ENCODE measurements around the gene ARID5B.

Gene ARID5B

DNA sequence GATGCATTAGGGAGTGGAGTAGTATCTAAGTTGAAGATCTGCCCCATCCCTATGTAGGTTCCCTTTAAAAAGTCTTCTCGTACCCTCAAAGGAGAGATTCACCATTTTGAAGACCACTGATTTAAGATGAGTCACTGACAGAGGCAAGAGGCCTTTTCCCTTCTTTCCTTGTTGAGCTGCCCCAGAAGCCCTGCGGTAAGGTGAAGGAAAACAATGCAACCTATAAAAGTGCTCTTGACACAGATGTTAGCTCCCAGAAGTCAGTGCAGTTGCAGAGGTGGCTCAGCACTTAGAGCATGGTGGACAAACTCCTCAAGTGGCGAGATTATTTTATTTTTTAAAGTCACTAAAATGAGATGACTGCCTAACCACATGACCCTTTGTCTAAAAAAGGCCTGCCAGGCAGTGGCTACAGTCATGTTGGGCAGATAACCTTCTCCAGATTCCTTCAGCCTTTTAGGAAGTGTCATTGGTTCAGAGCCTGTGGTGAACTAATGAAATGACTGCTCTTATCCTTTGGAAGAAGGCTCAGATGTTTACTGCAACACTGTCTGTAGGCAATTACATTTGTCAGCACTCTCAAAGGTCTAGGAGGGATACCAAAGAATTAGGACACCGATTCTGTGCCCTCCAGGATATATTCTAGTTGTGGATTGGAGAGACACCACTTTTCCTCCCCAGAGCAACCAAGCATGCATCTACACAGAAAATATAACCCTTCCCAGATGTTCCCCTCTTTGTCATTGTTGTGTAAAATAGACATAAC lies 88.7 kb downstream of the ARID5B start:
- DNase-seq (ENCODE audit: low spot score), result no peak

- DNase-seq (ENCODE audit: low spot score), result no peak
These were observed 89.2 kb downstream of the ARID5B start for GRCh38 chr10:61990761-61991135.

DNA sequence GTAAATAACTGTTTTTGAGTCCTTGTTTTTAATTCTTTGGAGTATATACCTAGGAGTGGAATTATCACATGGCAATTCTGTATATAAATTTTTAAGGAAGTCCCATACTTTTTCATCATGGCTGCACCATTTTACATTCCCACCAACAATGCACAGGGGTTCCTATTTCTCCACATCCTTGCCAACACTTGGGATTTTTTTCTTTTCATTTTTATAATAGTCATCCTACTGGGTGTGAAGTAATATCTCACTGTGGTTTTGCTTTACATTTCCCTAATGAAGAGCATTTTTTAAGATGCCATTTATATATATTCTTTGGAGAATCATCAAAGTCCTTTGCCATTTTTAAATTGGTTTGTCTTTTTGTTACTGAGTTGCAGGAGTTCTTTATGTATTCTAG lies 89.7 kb downstream of the ARID5B start:
- no peak for DNase-seq (ENCODE audit: low spot score)

DNA sequence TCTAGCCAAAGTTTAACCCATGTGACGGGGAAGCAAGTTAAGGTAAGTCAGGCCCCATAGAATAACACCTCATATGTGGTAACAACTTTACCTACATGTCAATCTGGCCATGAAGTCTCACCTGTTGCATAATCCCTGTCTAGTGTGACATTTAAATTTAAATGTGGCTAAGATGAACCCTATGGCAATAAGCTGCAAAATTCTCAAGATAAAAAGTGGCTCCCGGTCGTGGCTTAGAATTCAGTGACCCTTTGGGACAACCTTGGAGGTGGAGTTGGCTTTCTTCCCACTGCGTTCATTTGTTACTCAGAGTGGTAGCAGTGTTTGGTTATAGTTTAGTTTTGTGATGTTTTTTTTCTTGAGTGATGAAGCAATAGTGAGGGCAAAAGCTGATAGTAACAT lies 90.6 kb downstream of the ARID5B start:
- DNase-seq (ENCODE audit: low spot score), result no peak

DNA sequence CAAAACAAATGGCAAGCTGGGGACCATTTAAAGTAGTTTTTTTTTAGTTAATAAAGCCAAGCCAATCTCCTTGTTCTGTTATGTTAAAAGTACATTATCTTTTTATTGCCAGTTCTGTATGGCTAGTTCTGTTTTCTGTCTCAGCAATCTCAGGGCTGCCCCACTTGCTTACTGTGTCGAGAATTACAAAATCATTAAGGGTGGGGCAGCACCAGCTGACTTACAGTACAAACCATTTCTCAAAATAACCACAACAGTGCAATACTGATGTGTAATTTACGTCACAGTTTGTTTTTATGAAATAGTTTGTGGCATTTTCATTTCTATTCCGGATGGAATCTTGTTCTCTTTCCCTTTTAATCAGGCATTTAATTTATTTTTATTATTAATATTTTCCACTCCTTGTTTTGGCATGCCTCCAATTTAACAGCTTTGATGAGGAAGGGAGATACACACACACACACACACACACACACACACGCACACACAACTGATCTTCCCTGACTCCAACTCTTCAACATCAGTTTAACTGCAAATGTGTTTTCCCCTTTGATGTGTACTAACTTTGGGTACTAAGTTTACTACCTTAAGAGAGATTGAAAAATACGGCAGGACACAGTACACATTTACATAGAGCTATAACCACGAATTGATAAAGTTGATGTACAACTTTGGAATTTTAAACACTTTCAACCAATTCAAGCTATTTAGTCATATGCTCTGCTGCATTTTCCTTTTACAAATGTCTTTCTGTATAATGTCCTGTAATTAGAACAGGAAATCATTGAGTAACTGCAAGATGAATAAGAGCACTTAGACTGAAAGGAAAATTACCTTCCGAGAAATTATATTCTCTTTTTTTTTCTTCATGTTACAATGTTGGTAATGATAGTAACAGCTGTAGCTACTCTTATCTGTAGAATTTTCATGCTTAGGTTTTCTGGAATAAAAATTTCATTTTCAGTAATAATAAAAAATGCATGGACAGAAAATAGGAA lies 91.5 kb downstream of the ARID5B start:
- no peak for DNase-seq (ENCODE audit: low spot score)

DNA sequence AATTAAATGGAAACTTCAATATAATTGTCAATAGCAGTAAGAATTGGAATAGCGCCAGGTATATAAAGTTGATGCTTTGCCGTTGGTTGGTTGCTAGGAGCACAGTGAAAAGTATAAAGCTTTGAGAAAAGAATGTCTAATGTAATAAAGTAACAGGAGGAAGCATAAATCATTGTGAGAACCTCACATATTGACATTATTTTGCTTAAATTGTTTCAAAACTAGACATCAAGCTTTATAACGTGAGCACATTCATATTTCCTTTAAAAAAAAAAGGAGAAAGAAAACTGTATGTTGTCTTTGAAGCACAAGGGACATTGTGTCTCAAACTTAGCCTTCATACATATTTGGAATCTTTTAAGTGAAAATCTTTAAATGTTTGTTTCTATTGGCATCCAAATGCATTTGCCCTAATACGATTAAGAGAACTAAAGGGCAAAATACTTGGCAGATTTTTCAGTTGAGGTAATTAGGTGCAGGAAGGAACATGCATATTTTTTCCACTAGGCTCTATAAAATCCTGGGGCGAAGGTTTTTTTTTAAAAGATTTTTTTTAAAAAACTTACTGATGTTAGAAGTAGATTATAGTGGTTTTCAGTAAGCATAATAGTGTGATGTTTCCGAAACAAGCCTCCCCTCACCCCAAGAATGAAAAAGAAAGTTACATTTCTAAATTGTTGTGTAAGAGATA lies 92.4 kb downstream of the ARID5B start:
- DNase-seq (ENCODE audit: low spot score), result no peak

- no peak for DNase-seq (ENCODE audit: low spot score)
These were observed 93.1 kb downstream of the ARID5B start for GRCh38 chr10:61994405-61995219.

- no peak for DNase-seq (ENCODE audit: low spot score)
These were observed 93.7 kb downstream of the ARID5B start for GRCh38 chr10:61995220-61995503.

DNA sequence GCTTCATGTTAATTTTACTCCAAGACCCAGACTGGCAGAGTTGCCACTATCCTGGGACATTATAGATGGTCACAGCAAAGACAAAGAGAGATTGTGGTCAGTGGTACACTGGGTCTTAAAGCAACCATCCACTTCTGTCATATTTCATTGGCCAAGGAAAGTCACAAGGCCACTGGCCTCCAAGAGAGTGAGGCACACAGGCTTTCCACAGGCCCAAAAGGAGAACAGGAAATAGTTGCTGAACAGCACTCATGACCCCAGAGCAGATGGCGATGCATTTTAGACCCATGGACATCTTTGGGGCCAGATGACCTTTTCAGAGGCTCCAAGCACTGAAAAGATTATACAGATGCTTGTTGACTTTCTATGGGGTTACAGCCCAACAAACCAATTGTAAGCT lies 97.4 kb downstream of the ARID5B start:
- no peak for DNase-seq (ENCODE audit: low spot score)

GRCh38 chr10:62000037-62000603 lies 98.6 kb downstream of the ARID5B start:
- no peak for DNase-seq (ENCODE audit: low spot score)

- DNase-seq (ENCODE audit: low spot score), result no peak
These were observed 99.2 kb downstream of the ARID5B start for GRCh38 chr10:62000726-62001125.

DNA sequence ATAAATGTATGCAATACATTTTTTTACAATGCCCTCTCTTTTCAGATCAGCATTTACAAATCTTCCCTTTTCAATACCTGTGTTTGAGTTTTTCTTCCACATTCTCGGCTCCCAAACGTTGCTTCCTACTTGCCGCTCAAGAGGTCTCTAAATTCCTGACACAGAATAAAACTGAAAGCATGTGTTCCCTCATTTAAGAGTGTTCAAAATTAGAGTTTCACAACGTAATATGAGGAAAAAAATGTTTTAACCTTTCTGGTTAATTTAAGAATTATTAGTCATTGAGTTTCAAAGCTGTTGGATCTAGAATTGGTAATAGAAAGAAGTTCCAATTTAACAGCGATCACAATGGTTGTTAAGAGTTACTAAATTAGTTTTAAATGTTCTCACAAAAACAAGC lies 100.4 kb downstream of the ARID5B start:
- no peak for DNase-seq (ENCODE audit: low spot score)

DNA sequence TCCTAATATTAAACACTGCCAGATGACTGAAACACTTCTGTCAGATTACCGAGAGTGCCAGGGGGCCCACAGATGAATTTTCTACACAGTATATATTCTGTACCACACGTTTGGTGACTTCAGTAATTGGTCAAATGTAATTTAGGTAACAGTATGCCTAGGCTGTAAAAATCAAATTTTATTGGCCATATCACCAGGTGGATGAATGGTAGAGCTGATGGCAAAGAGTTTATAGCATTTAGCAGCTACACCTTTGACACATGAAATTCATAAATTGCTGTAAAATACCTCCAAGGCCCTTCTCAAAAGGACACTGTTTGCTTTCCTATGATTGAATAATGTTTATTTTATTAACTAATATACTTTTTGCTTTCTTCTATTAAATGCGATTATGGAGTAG lies 101.3 kb downstream of the ARID5B start:
- DNase-seq (ENCODE audit: low spot score), result no peak

DNA sequence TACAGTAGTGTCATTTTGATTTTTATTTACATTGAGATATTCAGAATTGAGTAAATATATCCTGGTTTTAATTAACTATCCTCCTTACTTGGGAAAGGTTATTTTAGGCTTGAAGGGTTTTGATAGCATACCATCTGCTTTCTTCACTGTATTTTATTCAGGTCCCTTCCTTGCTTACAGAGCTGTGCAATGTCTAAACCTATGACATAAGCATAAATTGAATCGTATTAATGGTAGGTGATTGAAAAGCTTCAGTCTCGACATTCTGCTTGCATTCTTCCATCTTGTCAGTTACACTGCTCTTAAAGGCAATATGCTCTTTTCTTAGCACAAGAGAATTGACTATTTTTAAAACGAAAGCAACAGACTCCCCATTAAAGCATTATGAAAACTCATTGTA lies 102.5 kb downstream of the ARID5B start:
- no peak for DNase-seq (ENCODE audit: low spot score)

DNA sequence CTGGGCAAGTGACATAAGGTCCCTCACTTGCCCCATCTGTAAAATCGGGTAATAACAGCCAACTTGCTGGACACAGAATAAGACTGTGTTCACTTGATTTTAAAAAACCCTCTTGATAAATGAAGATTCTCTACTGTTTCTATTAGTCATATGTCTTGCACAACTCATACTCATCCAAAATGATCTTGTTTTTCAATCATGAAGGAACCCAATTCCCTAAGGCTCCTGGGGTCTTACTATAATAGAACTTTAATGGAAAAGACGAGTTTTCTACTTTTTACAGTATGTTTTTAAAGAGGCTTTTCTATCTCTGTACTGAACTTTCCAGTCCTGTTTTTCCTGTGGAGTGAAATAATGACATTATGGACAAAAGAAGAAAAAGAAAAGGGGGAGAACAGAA lies 103.8 kb downstream of the ARID5B start:
- no peak for DNase-seq (ENCODE audit: low spot score)

DNA sequence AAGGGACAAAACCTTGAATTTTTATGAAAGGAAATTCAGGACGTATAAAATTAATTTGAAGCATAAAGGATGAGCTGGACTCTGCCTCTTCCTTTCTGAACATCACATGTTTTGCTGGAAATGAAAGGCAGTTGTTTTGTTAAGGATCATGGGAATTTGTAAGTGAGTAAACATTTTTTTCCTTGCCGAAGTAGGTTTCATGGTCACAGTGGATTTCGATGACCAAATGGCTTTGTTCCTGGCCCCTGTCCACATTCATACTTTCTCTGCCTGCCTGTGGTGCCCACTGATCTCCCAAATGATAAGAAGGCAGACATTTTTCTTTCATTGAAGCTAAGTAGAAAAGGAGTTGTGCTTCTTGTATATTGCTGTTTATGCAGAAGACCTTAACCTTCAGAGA lies 104.2 kb downstream of the ARID5B start:
- no peak for DNase-seq (ENCODE audit: low spot score)

DNA sequence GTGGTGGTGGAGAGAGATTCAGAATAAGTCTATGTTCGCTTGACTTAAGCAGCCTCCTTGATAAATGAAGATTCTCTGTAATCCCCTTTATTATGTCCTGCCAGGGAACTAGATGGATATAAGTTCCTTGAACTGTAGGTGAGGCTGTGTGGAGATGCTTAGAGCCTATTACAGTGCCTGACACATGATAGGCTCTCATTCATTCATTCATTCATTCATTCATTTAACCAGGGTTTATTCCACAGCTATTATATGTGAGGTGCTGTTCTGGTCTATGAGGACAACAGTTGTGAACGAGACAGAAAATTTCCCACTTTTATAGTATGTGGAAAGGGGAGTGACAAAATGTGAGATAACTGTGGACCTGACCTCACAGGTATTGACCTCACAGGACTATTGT lies 105.6 kb downstream of the ARID5B start:
- no peak for DNase-seq (ENCODE audit: low spot score)

DNA sequence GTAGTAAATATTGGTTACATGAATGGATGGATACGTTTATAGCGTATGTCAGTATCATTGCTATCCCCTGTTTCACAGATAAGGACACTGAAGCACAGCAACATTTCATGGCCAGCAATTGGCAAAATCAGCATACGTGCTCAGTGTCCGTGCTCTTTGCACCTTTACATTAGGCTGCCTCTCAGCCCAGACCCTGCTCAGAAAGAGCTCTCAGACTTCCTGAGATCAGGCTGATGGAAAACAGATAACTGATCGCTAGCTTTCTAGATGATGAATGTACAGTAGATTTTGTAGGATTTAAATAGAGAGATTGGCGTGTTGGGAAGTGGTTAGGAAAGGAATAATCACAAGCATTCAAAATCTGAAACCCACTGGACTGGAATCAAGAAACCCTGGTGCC lies 106.7 kb downstream of the ARID5B start:
- no peak for DNase-seq (ENCODE audit: low spot score)

GRCh38 chr10:62008946-62009345 lies 107.4 kb downstream of the ARID5B start:
- no peak for DNase-seq (ENCODE audit: low spot score)

- DNase-seq (ENCODE audit: low spot score), result no peak
These were observed 108.9 kb downstream of the ARID5B start for GRCh38 chr10:62010366-62010765.

GRCh38 chr10:62011558-62011957 lies 110.1 kb downstream of the ARID5B start:
- no peak for DNase-seq (ENCODE audit: low spot score)

DNA sequence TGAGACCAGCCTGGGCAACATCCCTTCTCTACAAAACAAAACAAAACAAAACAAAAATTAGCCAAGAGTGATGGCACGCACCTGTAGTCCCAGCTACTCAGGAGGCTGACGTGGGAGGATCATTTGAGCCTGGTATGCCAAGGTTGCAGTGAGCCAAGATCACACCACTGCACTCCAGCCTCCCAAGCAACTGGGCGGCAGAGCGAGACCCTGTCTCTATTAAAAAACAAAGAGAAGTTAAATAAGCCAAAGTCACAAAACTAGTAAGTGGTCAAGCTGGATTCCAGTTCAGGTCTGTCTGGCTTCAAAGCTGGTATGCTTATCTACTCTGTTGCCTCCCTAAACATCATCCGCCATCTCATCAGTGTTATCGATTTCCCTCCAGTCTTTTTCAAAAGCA lies 110.8 kb downstream of the ARID5B start:
- no peak for DNase-seq (ENCODE audit: low spot score)

Measured in left forelimb (tissue), 1 donor.